GM18499 (cell line): ENCODE measurements around the gene LDB2.

Experiments used
- ATAC-seq: cut with Tn5 transposase; IDR thresholded peaks from one replicate; pipeline ENCODE4 v1.9.1; 2021; ENCODE audit warnings: moderate number of reproducible peaks; ENCODE audit not compliant: insufficient read depth, unreplicated experiment

Gene LDB2

GRCh38 chr4:16887887-16888286, 10.6 kb downstream of the LDB2 start:
- ATAC-seq, result no peak

GRCh38 chr4:16884673-16885460, 13.6 kb downstream of the LDB2 start:
- ATAC-seq, result no peak

DNA sequence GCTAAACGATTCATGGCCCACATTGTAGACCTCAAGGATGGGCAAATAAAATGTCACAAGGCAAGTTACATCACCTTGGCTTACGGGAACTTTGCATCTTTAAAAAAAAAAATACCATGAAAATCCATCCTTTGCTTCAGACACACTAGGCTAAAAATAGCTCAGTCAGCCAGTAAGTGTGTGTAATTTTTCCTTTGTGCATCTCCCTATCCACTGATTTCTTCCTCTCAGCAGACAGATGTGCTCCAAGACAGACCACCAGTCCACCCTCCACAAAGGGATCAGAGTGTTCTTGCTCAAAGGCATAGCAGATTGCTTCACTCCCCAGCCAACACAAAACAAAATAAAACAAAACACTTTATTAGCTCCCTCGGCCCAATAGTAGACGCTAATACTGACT, 14.6 kb downstream of the LDB2 start:
- no peak for ATAC-seq

DNA sequence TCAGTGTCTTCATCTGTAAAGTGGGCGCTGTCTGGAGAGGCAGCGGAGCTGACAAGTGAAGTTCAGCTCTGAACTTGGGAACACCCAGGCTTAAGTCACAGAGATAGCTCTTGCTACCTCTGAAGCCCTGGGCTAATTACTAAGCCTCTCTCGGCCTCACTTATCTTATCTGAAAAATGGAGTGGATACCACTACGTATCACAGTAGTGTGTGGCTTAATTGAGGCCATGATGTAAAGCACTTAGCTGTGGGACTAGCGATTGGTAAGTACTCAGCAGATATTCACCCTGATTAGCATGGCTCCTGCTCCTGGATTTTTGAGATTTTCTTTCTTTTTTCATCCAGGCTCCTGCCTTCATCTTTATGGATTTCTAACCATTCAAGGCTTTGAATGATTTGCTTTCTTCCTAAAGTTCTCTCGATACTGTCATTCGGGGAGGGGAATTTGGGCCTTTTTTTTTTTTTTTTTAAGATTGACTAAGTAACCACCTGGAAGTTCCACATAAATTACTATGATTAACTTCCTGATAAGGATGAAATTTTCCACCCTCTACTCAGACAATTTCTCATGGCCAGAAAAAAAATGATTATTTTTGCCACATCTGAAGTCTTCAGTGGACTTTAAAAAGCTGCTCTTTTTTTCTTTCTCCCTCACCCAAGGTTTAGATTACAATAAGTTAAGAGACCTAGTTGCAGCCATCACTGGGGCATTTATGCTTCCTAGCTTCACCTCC, 17.1 kb downstream of the LDB2 start:
- ATAC-seq, result no peak

DNA sequence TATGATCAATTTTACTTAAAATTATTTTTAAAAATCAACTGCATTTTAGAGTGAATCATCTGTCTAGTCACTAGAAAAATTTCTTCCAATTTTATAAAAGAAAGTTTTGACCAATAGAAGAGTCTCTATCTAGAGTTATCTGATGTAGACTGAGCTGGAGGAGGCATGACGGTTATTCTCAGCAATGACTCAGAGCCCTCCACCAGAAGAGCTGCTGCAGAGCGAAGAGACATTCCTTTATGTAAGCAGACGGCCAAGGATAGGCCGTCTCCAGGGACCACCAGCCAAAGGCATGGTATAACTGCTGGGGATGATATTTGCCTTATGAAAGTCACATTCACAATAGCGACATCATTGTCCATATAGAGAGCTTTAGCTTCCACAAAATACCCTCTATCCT, 23.0 kb downstream of the LDB2 start:
- ATAC-seq, result no peak

GRCh38 chr4:16869594-16870245, 28.7 kb downstream of the LDB2 start:
- no peak for ATAC-seq

GRCh38 chr4:16868674-16869073, 29.8 kb downstream of the LDB2 start:
- no peak for ATAC-seq

GRCh38 chr4:16867827-16868226, 30.6 kb downstream of the LDB2 start:
- ATAC-seq, result no peak

DNA sequence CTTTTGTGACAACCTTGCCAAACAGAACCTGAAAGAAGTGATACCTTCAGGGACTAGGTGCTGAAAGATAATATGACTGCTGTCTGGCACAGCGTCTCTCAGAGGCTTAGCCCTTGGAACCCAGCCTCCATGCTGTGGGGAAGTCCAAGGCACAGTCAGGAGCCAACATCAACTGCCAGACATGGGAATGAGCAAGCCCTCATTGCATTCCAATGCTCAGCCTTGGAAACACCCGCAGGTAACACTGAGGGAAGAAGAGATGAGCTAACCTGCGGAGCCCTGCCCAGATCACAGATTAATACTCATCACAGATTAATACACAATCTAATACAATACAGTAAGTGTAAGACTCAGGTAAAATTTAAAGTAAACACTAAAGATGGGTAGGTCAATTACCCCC, 31.5 kb downstream of the LDB2 start:
- no peak for ATAC-seq

DNA sequence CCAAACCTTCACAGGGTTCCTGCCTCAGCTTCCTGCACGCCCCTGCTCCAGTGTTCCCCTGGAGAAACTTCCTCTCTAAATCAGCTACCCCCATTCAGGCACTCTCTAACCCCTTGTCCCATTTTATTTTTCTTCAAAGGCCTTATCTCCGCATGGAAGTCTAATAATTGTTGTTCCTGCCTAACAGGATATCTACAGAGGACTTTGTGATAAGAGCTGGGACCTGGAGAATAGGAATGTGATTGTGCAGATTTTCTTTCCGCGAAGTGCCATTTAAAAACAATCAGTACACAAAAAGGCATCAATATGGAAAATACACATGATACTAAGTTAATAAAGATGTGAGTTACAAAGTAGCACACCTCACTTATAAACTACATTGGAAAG, 32.6 kb downstream of the LDB2 start:
- no peak for ATAC-seq

GRCh38 chr4:16865209-16865896, 33.1 kb downstream of the LDB2 start:
- no peak for ATAC-seq

DNA sequence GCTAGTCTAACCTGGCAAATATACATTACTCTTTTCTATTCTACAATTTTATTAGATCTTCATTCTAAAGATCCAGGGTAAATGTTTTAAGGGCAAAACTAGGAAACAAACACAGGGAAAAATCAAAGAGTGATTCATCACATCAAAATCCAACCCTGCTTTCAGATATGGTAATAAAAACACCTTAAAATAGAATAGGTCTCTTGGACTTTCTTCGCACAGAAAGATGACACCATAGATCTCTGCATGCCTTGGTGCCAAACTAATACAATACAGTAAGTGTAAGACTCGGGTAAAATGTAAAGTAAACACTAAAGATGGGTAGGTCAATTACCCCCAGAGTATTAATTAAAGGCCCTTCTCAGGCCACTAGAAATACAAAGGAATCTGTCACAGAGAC, 34.2 kb downstream of the LDB2 start:
- no peak for ATAC-seq

GRCh38 chr4:16862697-16863096, 35.7 kb downstream of the LDB2 start:
- ATAC-seq, result no peak

- no peak for ATAC-seq
These were observed 37.9 kb downstream of the LDB2 start for GRCh38 chr4:16860516-16860915.

DNA sequence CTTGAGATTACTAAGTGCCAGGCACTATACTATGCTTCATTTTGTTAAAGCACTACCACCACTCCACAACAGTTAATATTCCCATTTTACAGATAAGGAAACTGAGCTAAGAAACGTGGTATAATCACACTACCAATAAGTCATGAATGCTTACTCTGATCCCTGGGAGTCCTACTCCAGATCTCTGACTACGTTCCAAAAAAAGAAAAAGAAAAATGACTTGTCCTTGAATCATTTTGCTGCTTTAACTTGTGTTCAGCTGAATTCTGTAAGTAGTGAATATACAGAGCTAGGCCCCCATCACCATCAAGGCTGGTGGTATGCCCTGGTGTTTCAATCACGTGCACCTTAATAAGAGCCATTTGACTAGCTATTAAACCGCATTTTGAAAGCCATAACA, 39.4 kb downstream of the LDB2 start:
- no peak for ATAC-seq

- ATAC-seq, result no peak
These were observed 40.1 kb downstream of the LDB2 start for GRCh38 chr4:16858275-16858752.

GRCh38 chr4:16857425-16857824, 41.0 kb downstream of the LDB2 start:
- no peak for ATAC-seq

DNA sequence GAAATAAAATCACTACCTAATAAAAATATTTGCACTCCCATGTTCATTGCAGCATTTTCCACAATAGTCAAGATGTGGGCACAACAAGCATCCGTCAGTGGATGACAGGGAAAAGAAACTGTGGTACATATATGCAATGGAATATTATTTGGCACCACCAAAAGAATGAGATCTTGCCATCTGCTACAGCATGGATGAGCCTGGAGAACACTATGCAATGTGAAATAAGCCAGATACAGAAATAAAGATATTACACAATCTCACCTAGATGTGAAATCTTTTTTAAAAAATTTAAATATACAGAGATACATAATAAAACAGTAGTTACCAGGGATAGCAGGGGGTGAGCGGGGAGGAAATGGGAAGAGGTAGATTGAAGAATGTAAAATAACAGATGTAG, 44.8 kb downstream of the LDB2 start:
- no peak for ATAC-seq

DNA sequence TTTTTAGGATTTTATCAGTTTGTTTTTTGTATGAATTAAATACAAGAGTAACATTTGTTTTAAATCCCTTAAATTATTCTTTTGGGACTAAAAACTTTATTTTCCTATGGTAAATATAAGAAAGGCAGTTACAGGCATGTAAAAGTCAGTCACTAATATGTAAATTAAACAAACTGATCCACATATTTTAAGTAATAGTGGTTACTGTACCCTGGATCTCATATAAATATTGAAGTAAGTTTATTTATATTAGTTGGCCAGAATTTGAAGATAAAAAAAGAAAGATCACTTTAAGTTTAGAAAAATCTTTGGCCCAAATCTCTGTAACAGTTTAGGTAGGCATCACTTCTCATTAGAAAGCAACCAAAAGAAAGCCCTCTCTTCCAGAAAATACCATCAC, 45.8 kb downstream of the LDB2 start:
- no peak for ATAC-seq

GRCh38 chr4:16852228-16852627, 46.2 kb downstream of the LDB2 start:
- no peak for ATAC-seq
